Measurements from ENCODE around the gene RGS10. TPM values are rescaled to one million over a fixed set of nuclear protein-coding genes. Genes with fewer than 3 reads are reported as not detected.

Gene RGS10
- total RNA-seq, 4 donors from 2014 or later: 3.0 to 64.2 (median 12.0) TPM

- TF ChIP-seq POLR2A (IDR thresholded peaks at IDR 0.05): no peak
- no peak for TF ChIP-seq CTCF (IDR thresholded peaks at IDR 0.05 in 4 of 5, conservative IDR thresholded peaks at IDR 0.05 in 1 of 5)
- intact Hi-C loops (cut with DNase I; ENCODE audit: low total_unique reads) (no loop called here), in situ Hi-C loops (cut with MboI; ENCODE audit: low sequenced_read_pairs in 4 of 4) (no loop called here)
- Histone ChIP-seq H3K4me3 (no peak overlapping the region), H3K9me3 (no peaks in the 10 kb centered on the region), H3K36me3 (no peaks in the 10 kb centered on the region), H3K27me3 (no peaks in the 10 kb centered on the region), H3K27ac (no peak overlapping the region), H3K4me1 (peaks cover 5% of the 10 kb centered on the region in 2 donors)
- ATAC-seq (no peak), DNase-seq (no peak)
Measured at GRCh38 chr10:119494236-119495020, 48.1 kb downstream of the RGS10 start.

- in situ Hi-C loops (cut with MboI; ENCODE audit: low sequenced_read_pairs in 4 of 4): no loop called here
- Histone ChIP-seq H3K36me3 (no peaks in the 10 kb centered on the region), H3K27me3 (no peaks in the 10 kb centered on the region), H3K9me3 (no peaks in the 10 kb centered on the region), H3K4me3 (no peak overlapping the region), H3K4me1 (peaks cover 6 to 7% of the 10 kb centered on the region in 2 donors), H3K27ac (no peak overlapping the region)
- intact Hi-C loops (cut with DNase I; ENCODE audit: low total_unique reads): no loop called here
- TF ChIP-seq POLR2A (IDR thresholded peaks at IDR 0.05): no peak
- no peak for TF ChIP-seq CTCF (IDR thresholded peaks at IDR 0.05 in 4 of 5, conservative IDR thresholded peaks at IDR 0.05 in 1 of 5)
- no peak for ATAC-seq
- DNase-seq: no peak
Measured at GRCh38 chr10:119493155-119493554, 49.4 kb downstream of the RGS10 start.

GRCh38 chr10:119491966-119492757 is 50.4 kb downstream of the RGS10 start:
- in situ Hi-C loops (cut with MboI; ENCODE audit: low sequenced_read_pairs in 4 of 4): no loop called here
- H3K4me1 ChIP-seq: peaks cover 6 to 7% of the 10 kb centered on the region in 2 donors
- TF ChIP-seq POLR2A (IDR thresholded peaks at IDR 0.05) (no peak), CTCF (IDR thresholded peaks at IDR 0.05 in 4 of 5, conservative IDR thresholded peaks at IDR 0.05 in 1 of 5) (no peak)
- no peak overlapping the region for H3K27ac ChIP-seq
- no peak overlapping the region for H3K4me3 ChIP-seq
- DNase-seq (no peak), ATAC-seq (no peak)
- no peaks in the 10 kb centered on the region for H3K27me3 ChIP-seq
- H3K9me3 ChIP-seq: no peaks in the 10 kb centered on the region
- H3K36me3 ChIP-seq: no peaks in the 10 kb centered on the region
- intact Hi-C loops (cut with DNase I; ENCODE audit: low total_unique reads): no loop called here

DNA sequence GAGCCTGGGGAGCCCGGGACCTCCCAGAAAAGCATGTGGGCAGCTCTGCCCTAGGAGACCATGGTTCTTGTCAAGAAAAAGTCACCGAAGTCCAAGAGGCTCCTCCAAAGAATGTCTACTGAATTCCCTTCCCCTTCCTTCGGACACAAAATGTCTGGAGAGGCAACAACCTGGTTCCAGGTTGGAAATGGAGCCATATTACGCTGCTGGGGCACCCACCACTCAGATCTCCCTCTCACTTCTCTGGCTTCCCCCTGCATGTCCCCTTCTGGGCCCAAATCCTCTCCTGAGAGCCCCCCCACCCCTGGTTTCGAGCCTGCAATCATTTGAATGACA is 52.6 kb downstream of the RGS10 start:
- DNase-seq: no peak
- no peak for ATAC-seq
- no peak overlapping the region for H3K27ac ChIP-seq
- in situ Hi-C loops (cut with MboI; ENCODE audit: low sequenced_read_pairs in 4 of 4): no loop called here
- H3K27me3 ChIP-seq: no peaks in the 10 kb centered on the region
- H3K4me1 ChIP-seq: peaks cover 6 to 7% of the 10 kb centered on the region in 2 donors
- TF ChIP-seq CTCF (IDR thresholded peaks at IDR 0.05 in 4 of 5, conservative IDR thresholded peaks at IDR 0.05 in 1 of 5) (peak in 1 of 5 experiments; percentile 8), POLR2A (IDR thresholded peaks at IDR 0.05) (no peak)
- H3K4me3 ChIP-seq: peak overlapping the region in 1 of 4 donors; percentile 23
- H3K36me3 ChIP-seq: no peaks in the 10 kb centered on the region
- H3K9me3 ChIP-seq: no peaks in the 10 kb centered on the region
- intact Hi-C loops (cut with DNase I; ENCODE audit: low total_unique reads): no loop called here
